Right cardiac atrium (tissue), 5 donors: Measurements from ENCODE around the gene WDTC1. TPM values are rescaled to one million over a fixed set of nuclear protein-coding genes. Genes with fewer than 3 reads are reported as not detected.
"Not testable (repeated sequence)": the region's sequence is repeated elsewhere in the genome, so short reads cannot be mapped to it uniquely, and the experiment has no call there.

Experiments used
- ATAC-seq, 2 donors: fragments of 200-7000 bp; cut with Tn5 transposase; one replicate each; pipeline versions ENCODE4 v1.8.0 to v1.9.1; 2020; ENCODE audit warnings: moderate library complexity in 2 of 2, mild to moderate bottlenecking in 1 of 2
- DNase-seq, 3 donors: peaks; one replicate each; pipeline ENCODE4 v3.0.0-alpha.2; 2020
- H3K27ac ChIP-seq: one replicate; pipeline ENCODE4 v1.5.1; 2013; ENCODE audit warnings: mild to moderate bottlenecking, low read length, control low read depth, moderate library complexity
- H3K27me3 ChIP-seq: one replicate; pipeline ENCODE4 v1.6.1; 2013; ENCODE audit not compliant: control insufficient read depth, insufficient read depth
- H3K4me1 ChIP-seq: one replicate; pipeline ENCODE4 v1.6.1; 2013; ENCODE audit warnings: low read length; ENCODE audit not compliant: control insufficient read depth, insufficient read depth
- H3K4me3 ChIP-seq: one replicate; pipeline ENCODE4 v1.5.1; 2013; ENCODE audit warnings: low read length, control low read depth
- H3K9me3 ChIP-seq: one replicate; pipeline ENCODE4 v1.6.1; 2013; ENCODE audit warnings: low read length; ENCODE audit not compliant: control insufficient read depth
- WGBS: extraction: QIAGEN DNeasy Blood & Tissue Kit; methylation state at CpG from one replicate; pipeline ENCODE4 v1.1.7; 2013; 5-methylcytosine and 5-hydroxymethylcytosine counted together
- intact Hi-C, 4 donors: fragments of 100-400 bp; cut with DNase I; formaldehyde crosslinking; loops; one replicate each; pipeline versions ENCODE4 v1.11.0 to v1.14.0; 2022 to 2023
- long read RNA-seq, 4 donors: library from polyadenylated mRNA; unstranded; transcript quantifications; one replicate each; pipeline ENCODE4 v2.0.0, GENCODE V29; 2020 to 2021
- polyA plus RNA-seq: library from polyadenylated mRNA; stranded (reverse); fragments of 200-250 nt; gene quantifications from one replicate; pipeline ENCODE4 v1.2.3, GENCODE V29; 2013
- total RNA-seq, 4 donors: library from RNA; stranded (reverse); fragmentation: NEBNext Ultra II Directional; extraction: Animal tissue kit (Norgen Biotek cat#: 25700); gene quantifications; one replicate each; pipeline ENCODE4 v1.2.1, GENCODE V29; 2021
- donor health status: healthy with polysubstance abuse.
- donor health status: DM: no; HTN: yes; CAD: no.
- donor health status: DM: no; HTN: no; CAD: no.
- donor health status: DM: no; HTN: yes; CAD: no; lungs with severe emphysema.
- donor health status: DM: yes; HTN: yes; CAD: no.

The WDTC1 gene, protein sequence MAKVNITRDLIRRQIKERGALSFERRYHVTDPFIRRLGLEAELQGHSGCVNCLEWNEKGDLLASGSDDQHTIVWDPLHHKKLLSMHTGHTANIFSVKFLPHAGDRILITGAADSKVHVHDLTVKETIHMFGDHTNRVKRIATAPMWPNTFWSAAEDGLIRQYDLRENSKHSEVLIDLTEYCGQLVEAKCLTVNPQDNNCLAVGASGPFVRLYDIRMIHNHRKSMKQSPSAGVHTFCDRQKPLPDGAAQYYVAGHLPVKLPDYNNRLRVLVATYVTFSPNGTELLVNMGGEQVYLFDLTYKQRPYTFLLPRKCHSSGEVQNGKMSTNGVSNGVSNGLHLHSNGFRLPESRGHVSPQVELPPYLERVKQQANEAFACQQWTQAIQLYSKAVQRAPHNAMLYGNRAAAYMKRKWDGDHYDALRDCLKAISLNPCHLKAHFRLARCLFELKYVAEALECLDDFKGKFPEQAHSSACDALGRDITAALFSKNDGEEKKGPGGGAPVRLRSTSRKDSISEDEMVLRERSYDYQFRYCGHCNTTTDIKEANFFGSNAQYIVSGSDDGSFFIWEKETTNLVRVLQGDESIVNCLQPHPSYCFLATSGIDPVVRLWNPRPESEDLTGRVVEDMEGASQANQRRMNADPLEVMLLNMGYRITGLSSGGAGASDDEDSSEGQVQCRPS
- total RNA-seq (10 to 100 TPM; 61.8 to 75.2 (median 72.4) TPM), polyA plus RNA-seq (53.0 TPM)
- long read RNA-seq, donor 1, full-length matches to known transcripts, result 6 of 49 reads
- long read RNA-seq, donor 1, partial matches to known transcripts, result 11 of 49 reads
- long read RNA-seq, donor 1, other reads (novel, unspliced or antisense), result 32 of 49 reads
- long read RNA-seq, donor 2, full-length matches to known transcripts, result 4 of 15 reads
- long read RNA-seq, donor 2, partial matches to known transcripts, result 10 of 15 reads
- long read RNA-seq, donor 2, other reads (novel, unspliced or antisense), result 1 of 15 reads
- long read RNA-seq, donor 3, partial matches to known transcripts, result 1 of 10 reads
- long read RNA-seq, donor 3, other reads (novel, unspliced or antisense), result 9 of 10 reads
- long read RNA-seq, donor 4, full-length matches to known transcripts, result 4 of 26 reads
- long read RNA-seq, donor 4, partial matches to known transcripts, result 5 of 26 reads
- long read RNA-seq, donor 4, other reads (novel, unspliced or antisense), result 17 of 26 reads

- WGBS, result under 1% methylated on average over 68 of the region's 71 CpGs
- Histone ChIP-seq H3K27ac (peak within 1 kb of the TSS; percentile 31), H3K27me3 (no peaks in the 10 kb centered on the region), H3K9me3 (no peaks in the 10 kb centered on the region), H3K4me3 (peak within 1 kb of the TSS; percentile 99), H3K4me1 (peaks cover 3% of the 10 kb centered on the region)
- DNase-seq (peak; percentile 99 to 100 (median 99)), ATAC-seq (peak; percentile 99)
- intact Hi-C loops, result no loop called here
These were observed at the start of gene WDTC1 for GRCh38 chr1:27234049-27234882. WDTC1 (plus strand) TSS chr1:27234632; CDS start chr1:27261055, 26,423 bp downstream.

DNA sequence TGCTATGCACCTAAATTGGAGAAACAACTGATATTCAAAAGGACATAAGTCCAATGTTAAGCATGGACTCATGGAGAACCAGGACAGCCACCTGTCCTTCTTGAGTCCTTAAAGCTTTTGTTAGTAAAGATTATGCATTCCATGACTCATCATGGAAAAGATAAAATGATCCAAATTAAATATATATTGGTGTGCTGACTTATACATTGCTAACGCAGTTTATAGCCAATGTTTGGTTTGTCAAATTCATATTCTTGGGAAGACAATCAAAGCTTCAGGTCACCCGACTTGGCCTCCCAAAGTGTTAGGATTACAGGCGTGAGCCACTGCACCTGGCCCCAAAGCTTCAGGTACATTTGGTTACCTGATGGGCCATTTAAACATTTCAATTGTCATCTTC, 49.8 kb upstream of the WDTC1 start:
- ATAC-seq, H3K27ac ChIP-seq, DNase-seq, H3K9me3 ChIP-seq, H3K4me3 ChIP-seq, H3K4me1 ChIP-seq, H3K27me3 ChIP-seq, intact Hi-C loops: not testable (repeated sequence)
- 78% methylated on average over 3 of the region's 3 CpGs for WGBS

DNA sequence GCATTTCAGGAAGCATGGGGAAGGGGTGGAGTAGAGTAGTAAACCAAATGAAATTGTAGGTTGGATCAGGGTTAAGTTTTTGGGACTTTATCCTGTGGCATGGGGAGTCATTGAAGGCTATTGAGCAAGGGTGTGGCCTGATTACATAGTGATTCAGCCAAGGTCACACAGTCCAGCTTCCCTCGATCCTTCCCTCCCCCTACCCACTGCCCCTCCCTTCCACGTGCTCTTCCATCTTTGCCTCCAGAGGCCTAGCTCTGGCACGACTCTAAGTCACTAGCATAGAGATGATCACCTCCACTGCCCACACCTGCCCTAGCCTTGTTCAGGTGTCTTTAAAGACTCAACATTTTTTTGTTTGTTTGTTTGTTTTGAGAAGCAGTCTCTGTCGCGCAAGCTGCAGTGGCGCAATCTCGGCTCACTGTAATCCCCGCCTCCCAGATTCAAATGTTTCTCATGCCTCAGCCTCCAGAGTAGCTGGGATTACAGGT, 42.3 kb upstream of the WDTC1 start:
- ATAC-seq (peak; percentile 41 to 55), DNase-seq (no peak)
- Histone ChIP-seq H3K9me3 (no peaks in the 10 kb centered on the region), H3K27ac (no peak overlapping the region), H3K4me1 (no peaks in the 10 kb centered on the region), H3K4me3 (no peak overlapping the region), H3K27me3 (no peaks in the 10 kb centered on the region)
- intact Hi-C loops, result loop anchor here in 2 of 4 donors (10.0 kb wide), 2 partner anchors 87 to 93 kb away; no protein-coding TSS in a partner anchor
- 76% methylated on average over 8 of the region's 8 CpGs for WGBS

DNA sequence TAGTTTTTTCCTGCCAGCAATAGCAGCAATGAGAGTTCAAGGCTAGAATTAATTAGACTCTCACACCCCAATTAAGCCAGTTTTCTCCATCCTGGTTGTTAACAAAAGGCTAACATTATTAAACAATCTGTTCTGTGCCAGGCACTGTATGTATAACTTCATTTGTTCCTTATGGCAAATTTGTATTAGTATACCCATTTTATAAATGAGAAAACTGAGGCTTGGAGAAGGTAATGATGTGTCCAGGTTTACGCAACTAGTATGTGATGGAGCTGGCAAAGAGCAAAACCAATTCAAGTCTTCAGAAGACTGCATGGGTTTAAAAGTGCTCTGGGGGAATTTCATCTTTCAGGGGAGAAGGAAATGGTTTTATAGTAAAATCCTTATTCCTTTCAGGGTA, 41.2 kb upstream of the WDTC1 start:
- DNase-seq (no peak), ATAC-seq (no peak)
- WGBS, result 98% methylated on average over 1 of the region's 1 CpG
- Histone ChIP-seq H3K4me3 (no peak overlapping the region), H3K9me3 (no peaks in the 10 kb centered on the region), H3K27me3 (no peaks in the 10 kb centered on the region), H3K4me1 (no peaks in the 10 kb centered on the region), H3K27ac (no peak overlapping the region)
- intact Hi-C loops, result loop anchor here in 2 of 4 donors (10.0 kb wide), 2 partner anchors 88 to 92 kb away; no protein-coding TSS in a partner anchor

DNA sequence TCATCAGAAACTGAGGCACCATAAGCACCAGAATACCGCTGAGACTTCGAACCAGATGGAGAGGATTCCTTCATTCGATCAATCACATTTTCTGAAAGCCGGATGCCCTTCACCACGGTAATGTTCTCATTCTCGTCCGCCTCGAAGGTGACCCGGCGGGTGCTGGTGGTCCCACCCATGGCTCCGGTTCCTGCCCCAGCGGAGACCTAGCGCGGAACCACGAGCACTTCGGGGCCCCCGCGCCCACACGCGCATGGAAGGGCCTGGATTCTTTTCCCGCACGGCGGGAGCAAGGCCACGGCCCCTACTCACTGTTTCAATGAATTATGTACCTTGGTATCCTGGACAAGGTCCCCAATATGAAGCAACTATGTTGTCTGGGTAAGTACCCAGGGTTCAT, 33.1 kb upstream of the WDTC1 start:
- ATAC-seq (no peak), DNase-seq (no peak)
- 94% methylated on average over 24 of the region's 24 CpGs for WGBS
- H3K27me3 ChIP-seq, result no peaks in the 10 kb centered on the region
- H3K9me3 ChIP-seq, result no peaks in the 10 kb centered on the region
- intact Hi-C loops, result no loop called here
- no peak overlapping the region for H3K27ac ChIP-seq
- H3K4me1 ChIP-seq, result no peaks in the 10 kb centered on the region
- H3K4me3 ChIP-seq, result no peak overlapping the region

GRCh38 chr1:27203946-27204345, 30.5 kb upstream of the WDTC1 start:
- WGBS, result 88% methylated on average over 1 of the region's 1 CpG
- ATAC-seq, result no peak

GRCh38 chr1:27207238-27207637, 27.2 kb upstream of the WDTC1 start:
- H3K9me3 ChIP-seq, ATAC-seq, H3K27ac ChIP-seq, H3K27me3 ChIP-seq, H3K4me3 ChIP-seq, intact Hi-C loops, DNase-seq, H3K4me1 ChIP-seq: not testable (repeated sequence)
- WGBS, result 85% methylated on average over 1 of the region's 1 CpG

More at GRCh38 chr1:27203946-27204345, 30.5 kb upstream of the WDTC1 start:
- Histone ChIP-seq H3K4me3 (no peak overlapping the region), H3K27me3 (no peaks in the 10 kb centered on the region), H3K4me1 (no peaks in the 10 kb centered on the region), H3K9me3 (no peaks in the 10 kb centered on the region), H3K27ac (no peak overlapping the region)
- DNase-seq, result no peak
- intact Hi-C loops, result no loop called here

DNA sequence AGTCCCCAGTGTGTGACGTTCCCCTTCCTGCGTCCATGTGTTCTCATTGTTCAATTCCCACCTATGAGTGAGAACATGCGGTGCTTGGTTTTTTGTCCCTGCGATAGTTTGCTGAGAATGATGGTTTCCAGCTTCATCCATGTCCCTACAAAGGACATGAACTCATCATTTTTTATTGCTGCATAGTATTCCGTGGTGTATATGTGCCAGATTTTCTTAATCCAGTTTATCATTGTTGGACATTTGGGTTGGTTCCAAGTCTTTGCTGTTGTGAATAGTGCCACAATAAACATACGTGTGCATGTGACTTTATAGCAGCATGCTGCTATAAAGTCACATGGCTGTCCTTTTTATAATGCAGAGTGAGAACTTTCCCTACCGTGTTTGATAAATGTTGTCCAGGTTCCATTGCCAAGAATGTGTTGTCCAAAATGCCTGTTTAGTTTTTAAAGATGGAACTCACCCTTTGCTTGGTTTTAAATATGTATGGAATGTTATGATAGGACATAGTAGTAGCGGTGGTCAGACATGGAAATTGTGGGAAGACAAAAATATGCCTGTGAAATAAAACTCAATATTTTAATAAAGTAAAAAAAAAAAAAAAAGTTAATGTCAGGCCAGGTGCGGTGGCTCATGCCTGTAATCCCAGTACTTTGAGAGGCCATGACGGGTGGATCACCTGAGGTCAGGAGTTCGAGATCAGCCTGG, 26.1 kb upstream of the WDTC1 start:
- ATAC-seq, intact Hi-C loops: not testable (repeated sequence)
- WGBS, result 84% methylated on average over 11 of the region's 11 CpGs

DNA sequence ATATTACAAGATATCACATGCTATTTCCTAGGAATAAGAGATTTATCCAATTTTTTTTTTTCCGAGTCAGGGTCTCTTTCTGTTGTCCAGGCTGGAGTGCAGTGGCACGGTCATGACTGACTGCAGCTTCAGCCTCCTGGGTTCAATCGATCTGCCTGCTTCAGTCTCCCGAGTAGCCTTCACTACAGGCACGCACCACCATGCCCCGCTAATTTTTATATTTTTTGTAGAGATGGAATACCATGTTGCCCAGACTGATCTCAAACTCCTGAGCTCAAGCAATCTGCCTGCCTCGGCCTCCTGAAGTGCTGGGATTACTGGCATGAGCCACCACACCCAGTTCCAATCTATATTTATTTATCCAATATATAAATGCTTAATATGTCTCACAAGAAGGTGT, 18.0 kb upstream of the WDTC1 start:
- Histone ChIP-seq H3K9me3 (no peaks in the 10 kb centered on the region), H3K27ac (no peak overlapping the region), H3K4me1 (no peaks in the 10 kb centered on the region), H3K27me3 (no peaks in the 10 kb centered on the region), H3K4me3 (no peak overlapping the region)
- no peak for ATAC-seq
- intact Hi-C loops, result no loop called here
- no peak for DNase-seq
- 89% methylated on average over 7 of the region's 7 CpGs for WGBS

More for the DNA sequence above, 26.1 kb upstream of the WDTC1 start:
- not testable (repeated sequence) for DNase-seq, H3K9me3 ChIP-seq, H3K4me1 ChIP-seq, H3K27ac ChIP-seq, H3K4me3 ChIP-seq, H3K27me3 ChIP-seq
